Endometrium (tissue), 2 donors: Measurements from ENCODE around the gene SLC22A4.

Source experiments
- FAIRE-seq: peaks from 2 replicates; lab custom pipeline; 2012; peaks lifted over from hg19 to GRCh38; lab: Jason Lieb, UNC
- donor health status: control.
- donor health status: control.

SLC22A4 gene

DNA sequence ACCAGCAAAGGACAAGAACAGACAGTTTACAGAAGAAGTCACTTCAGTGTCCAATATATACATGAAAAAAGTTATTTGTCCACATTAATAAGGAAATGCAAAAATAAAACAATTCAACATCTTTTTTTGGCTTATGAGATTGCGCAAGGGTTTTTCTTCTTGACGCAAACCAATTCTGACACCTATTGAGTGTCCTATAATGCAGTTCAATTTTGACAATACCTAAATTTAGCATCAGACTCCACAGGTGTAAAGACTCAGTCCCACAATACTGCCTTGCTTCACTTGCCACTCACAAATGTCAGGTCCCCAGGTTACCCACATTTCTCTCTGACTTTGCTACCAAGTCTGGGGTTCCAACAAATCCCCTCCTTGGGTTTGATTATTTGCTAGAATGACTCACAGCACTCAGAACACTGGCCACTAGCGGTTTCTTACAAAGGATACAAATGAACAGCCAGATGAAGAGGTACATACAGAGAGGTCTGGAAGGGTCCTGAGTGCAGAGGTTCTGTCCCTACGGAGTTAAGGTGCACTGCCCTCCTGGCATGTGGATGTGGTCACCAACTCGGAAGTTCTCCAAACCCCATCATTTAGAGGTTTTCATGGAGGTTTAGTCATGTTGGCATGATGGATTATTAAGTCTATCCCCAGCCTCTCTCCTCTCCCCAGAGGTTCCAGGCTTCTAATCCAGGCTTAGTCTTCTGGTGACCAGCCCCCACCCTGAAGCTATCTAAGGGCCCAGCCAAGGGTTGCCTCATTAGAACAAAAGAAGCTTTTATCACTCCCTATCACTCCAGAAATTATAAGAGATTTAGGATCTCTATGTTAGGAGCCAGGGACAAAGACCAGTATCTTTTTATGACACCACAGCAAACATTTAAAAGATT is 48.3 kb downstream of the SLC22A4 start:
- no peak for FAIRE-seq

DNA sequence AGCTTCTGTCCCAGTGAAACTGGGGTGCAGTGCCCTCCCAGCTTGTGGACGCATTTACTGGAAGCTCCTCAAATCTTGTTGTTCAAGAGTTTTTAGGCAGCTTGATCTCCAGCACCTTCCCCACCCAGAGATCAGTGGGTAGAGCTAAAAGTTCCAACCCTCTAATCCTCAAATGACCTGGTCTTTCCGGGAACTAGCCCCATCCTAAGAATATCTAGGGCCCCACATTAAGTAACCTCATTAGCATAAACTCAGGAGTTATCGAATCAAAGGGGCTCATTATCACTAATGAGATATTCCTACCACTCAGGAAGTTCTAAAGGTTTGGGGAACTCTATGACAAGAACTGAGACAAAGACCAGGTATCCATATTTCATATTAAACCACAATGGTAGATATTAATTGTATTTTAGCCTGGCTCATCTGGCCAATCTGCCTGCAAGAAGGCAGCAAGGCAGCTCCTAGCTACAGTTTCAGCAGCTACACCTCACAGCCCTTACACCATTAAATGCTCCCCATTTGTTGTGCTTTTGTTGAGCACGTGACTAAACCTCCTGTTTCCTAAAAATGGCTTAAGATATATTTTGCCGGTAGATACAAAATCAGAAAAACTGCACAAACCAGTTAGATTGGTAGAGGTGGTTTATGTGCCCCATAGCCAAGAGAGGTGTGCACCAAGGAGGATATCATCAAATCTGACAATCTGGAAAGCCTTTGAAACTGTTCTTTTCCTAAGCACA is 50.8 kb downstream of the SLC22A4 start:
- no peak for FAIRE-seq

DNA sequence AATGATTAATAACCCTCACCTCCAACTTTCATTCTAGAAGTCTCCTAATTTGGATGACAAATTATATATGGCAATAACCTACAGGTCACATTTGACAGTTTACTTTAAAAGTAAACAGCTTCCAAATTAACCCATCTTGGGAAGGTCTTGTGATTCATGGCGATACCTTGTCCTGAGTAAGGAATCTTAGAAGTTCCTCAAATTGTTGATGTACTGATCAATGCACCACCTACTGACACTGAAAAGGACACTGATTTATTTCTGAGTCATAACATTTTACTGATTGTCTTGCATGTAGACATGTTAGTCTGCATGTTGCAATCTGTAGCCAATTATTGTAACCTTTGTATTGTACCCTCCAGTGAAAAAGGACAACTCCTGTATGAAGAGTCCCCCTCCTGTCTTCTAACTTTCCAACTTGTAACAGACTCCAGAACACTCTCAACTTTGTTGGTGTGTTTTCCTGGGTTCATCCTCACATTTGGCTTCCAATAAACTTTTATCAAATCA is 59.3 kb downstream of the SLC22A4 start:
- FAIRE-seq: no peak

DNA sequence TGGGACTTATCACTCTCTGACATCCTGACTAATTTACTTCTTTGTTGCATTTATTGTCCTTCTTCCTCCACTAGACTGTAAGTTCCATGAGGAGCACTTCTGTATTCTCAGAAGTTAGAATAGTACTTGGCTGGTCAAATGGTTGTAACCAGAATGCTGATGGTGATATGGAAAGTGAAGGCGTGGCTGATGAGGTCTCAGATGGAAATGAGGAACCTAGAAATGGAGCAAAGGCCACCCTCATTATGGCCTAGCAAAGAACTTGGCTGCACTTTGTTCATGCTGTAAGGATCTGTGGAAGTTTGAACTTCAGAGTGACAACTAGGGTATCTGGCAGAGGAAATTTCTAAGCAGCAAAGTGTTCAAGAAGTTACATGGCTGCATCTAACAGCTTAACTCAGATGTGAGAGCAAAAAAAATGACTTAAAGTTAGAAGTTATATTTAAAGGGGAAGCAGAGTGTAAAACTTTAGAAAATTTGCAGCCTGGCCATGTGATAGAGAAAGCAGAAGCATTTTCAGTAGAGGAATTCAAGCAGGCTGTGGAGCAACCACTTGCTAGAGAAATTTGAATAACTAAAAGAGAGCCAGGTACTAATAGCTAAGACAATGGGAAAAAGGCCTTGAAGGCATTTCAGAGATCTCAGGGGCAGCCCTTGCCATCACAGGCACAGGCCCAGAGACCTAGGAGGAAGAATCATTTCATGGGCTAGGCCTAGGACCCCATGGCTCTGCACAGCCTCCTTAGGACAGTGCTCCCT is 60.4 kb downstream of the SLC22A4 start:
- no peak for FAIRE-seq

DNA sequence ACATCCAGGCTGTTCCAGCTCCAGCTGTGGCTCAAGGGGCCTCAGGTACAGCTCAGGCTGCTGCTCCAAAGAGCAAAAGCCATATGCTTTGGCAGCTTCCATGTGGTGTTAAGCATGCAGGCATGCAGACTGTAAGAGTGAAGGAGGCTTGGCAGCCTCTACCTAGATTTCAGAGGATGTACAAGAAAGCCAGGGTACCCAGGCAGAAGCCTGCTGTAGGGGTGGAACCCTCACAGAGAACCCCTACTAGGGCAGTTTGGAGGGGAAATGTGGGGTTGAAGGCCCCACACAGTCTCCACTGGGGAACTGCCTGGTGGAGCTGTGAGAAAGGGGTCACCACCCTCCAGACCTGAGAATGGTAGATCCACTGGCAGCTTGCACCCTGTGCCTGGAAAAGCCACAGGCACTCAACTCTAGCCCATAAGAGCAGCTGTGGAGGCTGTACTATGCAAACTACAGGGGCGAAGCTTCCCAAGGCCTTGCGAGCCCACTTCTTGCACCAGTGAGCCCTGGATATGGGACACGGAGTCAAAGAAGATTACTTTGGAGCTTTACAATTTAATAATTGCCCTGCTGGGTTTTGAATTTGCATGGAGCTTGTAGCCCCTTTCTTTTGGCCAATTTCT is 61.1 kb downstream of the SLC22A4 start:
- no peak for FAIRE-seq

DNA sequence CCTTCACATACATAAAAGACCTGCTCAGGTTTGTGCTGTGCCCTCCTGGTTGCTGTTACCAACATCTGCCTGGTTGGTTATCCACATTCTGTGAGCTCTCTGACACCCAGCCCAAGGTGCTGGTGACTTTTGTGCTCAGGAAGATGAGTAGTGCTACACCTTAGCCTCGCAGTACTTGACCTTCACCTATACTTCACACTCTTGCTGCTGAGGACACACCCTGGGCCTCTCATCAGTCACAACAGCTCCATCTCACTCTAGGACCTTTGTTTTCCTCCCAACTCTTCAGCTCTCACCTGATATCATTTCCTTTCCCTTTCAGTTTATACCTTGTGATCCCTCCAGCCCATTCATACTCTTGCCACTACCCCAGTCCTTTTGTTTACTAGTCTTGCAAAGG is 64.6 kb downstream of the SLC22A4 start:
- FAIRE-seq: no peak

DNA sequence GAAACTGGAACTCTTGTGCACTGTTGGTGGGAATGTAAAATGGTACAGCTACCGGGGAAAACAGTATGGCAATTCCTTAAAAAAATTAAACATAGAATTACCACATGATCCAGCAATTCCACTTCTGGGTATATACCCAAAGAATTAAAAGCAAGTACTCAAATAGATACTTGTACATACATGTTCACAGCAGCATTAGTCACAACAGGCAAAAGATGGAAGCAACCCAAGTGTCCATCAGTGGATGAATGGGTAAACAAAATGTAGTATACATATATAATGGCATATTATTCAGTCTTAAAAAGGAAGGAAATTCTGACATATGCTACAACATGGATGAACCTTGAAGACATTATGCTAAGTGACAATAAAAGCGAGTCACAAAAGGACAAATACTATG is 67.9 kb downstream of the SLC22A4 start:
- FAIRE-seq: no peak

DNA sequence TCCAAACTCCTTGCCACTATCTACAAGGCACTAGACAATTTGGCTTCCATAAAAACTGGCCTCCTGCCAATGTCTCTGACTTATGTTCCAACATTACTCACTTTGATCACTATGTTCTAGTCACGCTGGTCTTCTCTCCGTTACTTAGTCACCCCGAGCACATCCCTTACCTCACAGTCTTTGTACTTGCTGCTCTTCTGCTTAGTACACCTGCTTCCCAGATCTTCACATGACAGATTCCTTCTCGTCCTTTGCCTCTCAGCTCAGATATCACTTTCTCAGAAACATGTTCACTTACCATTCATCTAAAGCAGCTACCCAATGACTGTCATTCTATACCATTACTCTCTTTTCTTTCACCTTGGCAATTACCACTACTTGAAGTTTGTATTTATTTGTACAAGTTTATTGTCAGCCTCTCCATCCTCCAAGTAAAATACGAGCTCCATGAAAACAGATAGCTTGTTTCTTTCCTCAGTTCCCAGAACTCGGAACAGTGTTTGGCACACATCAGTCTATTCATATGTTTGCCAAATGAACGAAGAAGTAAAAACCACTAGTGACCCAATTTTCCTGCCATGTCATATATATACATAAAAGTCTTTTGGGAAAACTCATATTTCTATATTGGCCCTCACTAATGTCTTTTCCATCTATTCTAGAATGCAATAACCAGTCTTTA is 69.4 kb downstream of the SLC22A4 start:
- no peak for FAIRE-seq

DNA sequence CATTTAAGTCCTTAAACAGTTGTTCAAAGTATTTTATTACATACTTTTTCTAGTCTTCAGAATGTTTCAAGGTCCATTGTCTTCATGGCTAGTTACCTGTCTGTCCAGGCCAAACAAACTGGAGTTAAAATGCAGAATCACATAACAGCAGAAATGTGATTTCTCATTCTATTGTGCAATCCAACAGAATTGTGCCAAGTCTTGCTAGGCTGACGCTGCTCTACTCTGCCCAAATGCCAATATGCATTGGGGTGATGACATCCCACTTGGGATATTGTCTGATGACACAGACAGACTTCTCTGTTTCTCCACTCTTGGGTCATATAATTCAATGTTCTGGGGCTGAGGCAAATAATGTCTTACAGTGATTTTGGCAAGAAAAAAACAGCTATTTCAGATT is 70.1 kb downstream of the SLC22A4 start:
- FAIRE-seq: no peak

DNA sequence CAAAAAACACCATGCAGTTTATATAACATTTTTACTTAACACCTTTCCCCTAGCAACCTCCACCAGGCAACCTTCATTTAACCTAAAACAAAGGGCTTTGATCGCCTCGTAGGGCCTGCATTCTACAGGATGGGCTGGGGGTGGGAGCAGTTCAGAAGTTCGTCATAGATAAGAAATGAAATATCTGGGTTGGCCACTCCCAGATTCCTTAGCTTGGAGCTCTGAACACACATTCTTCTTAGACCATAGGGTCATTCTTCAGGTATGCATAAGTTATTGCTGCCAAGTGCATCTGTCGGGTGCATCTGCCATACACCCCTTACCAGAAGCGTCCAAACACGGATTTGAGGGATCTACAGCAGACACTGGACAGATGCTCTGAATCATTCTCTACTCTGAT is 71.0 kb downstream of the SLC22A4 start:
- no peak for FAIRE-seq

DNA sequence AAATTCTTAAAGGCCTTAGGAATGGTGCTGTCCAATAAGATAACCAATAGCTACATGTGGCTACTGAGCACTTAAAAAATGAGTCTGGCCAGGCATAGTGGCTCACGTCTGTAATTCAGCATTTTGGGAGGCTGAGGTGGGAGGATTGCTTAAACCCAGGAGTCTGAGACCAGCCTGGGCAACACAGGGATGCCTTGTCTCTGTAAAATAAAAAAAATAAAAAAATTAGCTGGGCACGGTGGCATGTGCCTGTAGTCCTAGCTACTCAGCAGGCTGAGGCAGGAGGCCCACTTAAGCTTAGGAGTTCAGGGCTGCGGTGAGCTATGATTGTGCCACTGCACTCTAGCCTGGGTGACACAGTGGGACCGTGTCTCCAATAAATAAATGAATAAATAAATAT is 74.0 kb downstream of the SLC22A4 start:
- FAIRE-seq: no peak

DNA sequence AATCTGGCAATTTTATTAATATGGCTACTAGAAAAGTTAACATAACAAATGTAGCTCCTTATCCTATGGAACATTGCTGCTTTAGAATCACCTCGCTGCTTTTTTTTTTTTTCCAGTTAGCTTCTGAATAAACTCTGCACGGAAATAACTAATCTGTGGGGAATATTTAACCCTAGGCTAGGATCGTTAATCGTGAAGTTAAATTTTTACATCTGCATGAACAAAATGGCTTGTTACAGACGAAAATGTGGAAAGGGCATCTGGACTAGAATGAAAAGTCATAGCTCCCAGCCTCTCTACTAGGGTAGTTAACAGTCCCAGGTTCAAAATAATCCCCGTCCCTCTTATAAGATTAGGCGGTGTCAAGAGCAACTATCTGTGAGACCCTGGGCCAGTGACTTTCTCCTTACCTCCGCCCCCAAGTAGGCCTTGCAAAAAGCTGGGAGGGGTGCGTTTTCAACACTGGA is 74.8 kb downstream of the SLC22A4 start:
- FAIRE-seq: no peak

DNA sequence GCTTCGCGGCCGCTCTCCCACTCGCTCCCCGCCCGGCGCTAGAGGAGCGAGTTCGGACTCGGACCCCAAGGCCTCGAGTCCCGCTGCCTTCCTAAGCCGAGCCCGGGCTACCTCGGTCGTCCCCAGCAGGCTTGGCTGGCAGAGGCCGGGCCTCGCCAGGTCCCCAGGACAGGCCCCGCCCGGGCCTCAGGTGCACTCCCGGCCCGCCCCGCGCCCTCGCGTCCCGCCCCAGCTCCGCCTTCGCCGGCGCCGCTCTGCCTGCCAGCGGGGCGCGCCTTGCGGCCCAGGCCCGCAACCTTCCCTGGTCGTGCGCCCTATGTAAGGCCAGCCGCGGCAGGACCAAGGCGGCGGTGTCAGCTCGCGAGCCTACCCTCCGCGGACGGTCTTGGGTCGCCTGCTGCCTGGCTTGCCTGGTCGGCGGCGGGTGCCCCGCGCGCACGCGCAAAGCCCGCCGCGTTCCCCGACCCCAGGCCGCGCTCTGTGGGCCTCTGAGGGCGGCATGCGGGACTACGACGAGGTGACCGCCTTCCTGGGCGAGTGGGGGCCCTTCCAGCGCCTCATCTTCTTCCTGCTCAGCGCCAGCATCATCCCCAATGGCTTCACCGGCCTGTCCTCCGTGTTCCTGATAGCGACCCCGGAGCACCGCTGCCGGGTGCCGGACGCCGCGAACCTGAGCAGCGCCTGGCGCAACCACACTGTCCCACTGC is 75.4 kb downstream of the SLC22A4 start, which contains the start of gene SLC22A5:
TSS of gene SLC22A5 (plus strand) at position 237 of the 707 bp plus-strand sequence. CDS start at position 500, 263 bp downstream.
- FAIRE-seq: no peak

DNA sequence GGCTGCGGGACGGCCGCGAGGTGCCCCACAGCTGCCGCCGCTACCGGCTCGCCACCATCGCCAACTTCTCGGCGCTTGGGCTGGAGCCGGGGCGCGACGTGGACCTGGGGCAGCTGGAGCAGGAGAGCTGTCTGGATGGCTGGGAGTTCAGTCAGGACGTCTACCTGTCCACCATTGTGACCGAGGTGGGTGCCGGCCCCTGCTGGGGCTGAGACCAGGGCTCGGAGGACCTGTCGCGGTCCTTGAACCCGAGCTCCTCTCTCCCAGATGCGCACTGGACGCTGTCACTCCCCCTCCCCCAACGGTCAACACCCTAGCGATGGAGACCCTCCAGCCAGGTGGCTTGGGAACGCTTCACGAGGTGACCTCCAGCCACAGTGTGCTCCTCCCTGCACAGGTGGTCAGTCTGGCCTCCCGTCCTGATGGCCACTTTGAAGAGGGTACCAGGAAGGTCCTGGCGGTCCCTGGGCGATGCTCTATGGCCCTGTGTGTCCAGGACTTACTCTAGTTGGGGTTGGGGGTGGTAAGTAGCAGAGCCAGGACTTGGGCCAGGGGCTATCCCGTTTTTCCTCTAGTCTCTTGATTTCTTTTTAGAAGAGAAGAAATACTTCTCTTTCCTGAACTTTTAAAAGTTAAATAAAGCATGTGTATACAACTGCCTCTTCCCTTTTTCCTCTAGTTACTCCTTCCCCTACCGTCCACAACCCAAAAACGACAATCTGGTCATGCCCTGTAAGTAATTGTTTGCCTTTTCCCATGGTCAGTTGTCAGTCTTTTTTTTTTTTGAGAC is 76.2 kb downstream of the SLC22A4 start:
- no peak for FAIRE-seq

DNA sequence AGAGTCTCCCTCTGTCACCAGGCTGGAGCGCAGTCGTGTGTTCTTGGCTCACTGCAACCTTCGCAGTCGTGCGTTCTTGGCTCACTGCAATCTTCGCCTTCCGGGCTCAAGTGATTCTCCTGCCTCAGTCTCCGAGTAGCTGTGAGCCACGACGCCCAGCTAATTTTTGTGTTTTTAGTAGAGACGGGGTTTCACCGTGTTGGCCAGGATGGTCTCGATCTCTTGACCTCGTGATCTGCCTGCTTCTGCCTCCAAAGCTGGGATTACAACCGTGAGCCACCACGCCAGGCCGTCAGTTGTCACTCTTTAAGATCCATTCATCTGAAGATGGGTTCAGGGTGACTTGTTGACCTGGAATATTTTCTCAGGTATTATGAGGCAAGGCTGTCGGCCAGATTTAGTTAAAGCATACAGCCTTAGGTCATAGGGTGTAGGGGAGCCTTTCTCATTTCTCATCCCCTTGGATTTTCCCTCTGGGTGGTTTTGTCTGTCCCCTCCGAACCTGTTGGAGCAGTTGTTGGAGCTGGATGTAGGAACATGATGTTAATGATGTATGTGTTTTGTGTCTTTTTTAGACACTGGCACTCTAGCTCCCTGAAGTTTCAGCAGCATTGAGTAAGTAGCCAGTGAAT is 76.9 kb downstream of the SLC22A4 start:
- FAIRE-seq: no peak

DNA sequence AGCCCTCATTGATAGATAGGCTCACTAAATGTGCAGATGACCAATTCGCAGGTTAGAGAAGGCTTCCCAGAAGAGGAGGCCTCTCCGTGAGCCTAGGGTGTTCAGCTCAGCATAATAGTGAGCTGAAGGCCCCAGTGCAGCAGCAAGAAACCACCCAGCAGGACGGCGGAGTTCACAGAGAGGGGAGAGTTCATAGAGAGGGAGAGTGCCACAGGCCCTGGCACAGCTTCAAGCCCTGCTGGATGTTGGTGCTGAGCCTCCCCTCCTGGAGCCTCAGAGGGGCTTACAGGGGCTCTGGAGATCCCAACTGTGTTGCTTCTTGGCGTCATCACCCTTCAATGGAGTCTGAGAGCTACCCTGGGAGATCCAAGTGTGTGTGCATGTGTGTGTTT is 77.4 kb downstream of the SLC22A4 start:
- no peak for FAIRE-seq

DNA sequence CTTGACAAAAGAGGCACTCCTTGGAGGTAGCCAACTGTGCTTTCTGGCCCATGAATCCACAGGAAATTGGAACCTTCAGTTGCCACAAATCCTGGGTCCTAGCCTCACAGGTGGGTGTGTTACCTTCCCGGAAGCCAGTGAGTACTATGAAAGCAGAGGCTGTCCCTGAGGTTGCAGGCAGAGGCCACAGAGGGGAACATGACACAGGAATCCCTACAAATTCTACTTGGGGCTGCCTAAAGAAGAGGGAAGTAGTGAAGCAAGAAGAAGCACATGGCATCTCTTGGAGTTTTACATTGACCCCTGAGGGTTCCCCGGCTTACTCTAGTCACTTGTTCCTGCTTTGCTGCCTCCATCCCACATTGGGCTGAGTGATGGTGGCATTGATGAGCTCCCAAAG is 77.9 kb downstream of the SLC22A4 start:
- no peak for FAIRE-seq

DNA sequence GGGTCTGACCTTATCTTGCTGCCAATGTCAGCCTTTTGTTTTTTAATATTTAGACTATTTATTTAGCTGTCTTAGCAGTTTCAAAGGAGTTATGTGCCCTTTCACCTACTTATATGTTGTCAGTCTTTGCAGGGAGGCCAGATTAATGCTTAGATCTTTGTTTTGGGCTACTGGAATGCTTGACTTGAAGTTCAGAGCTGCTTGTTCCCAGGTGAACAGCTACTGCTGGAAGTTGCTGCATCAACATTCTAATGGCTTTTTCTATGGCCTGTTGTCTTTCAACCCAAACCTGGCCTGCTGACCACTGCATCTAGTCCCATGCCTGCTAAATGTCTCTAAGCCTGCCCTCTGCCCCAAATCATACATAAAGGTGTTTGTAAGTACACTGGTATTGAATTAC is 78.3 kb downstream of the SLC22A4 start:
- no peak for FAIRE-seq

DNA sequence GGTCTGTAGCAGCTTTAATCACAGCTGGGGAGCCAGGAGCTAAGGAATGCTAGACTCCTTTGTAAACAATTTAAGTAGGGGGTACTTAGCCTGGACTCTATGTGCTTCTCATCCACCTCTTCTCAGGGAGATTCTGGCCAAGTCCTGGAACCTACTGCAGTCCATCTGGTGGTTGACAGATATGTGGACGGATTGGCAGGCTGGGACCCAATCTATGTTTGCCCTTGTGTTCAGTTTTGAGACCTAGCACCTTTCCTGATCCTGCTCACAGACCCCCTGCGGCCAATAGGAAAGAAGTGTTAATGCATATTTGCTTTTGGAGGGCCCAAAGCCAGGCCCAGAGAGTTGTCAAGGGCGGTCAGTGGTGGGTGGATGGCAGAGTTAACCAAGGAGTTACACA is 81.8 kb downstream of the SLC22A4 start:
- no peak for FAIRE-seq
